H1 (cell line): ENCODE data around the gene GREM2. TPM values are rescaled to one million over a fixed set of nuclear protein-coding genes. Genes with fewer than 3 reads are reported as not detected.

ENCODE experiments used
- CTCF ChIA-PET: fragments of 300-600 bp; sonication (Branson Sonifier 250); formaldehyde crosslinking; loops from one replicate; lab custom pipeline; 2021; ENCODE audit not compliant: partially characterized antibody; lab: Charles Lee
- POLR2A ChIA-PET: fragments of 300-600 bp; sonication (Branson Sonifier 250); formaldehyde crosslinking; loops from one replicate; lab custom pipeline; 2021; ENCODE audit warnings: inconsistent platforms; ENCODE audit not compliant: partially characterized antibody; lab: Charles Lee
- DNase-seq, 2 experiments: peaks; one replicate each; pipeline versions ENCODE4 v3.0.0 to v3.0.0-alpha.2; 2010 to 2022; ENCODE audit warnings: low spot score in 2 of 2, low read depth in 1 of 2, mixed read lengths in 1 of 2
- FAIRE-seq: peaks from 2 replicates; lab custom pipeline; 2011; peaks lifted over from hg19 to GRCh38; lab: Jason Lieb, UNC
- H2AFZ ChIP-seq: 2 replicates; pipeline ENCODE4 v1.8.1; 2012; ENCODE audit warnings: low read length, inconsistent platforms
- H2AK5ac ChIP-seq: 2 replicates; pipeline ENCODE4 v1.6.1; 2013; ENCODE audit warnings: low read depth, low read length
- H2BK120ac ChIP-seq: replicated peaks from 2 replicates; pipeline ENCODE3; 2013; ENCODE audit warnings: low read depth, low read length, inconsistent platforms
- H2BK12ac ChIP-seq: 2 replicates; pipeline ENCODE4 v1.6.1; 2013; ENCODE audit warnings: low read depth, low read length
- H2BK15ac ChIP-seq: 2 replicates; pipeline ENCODE4 v1.6.1; 2013; ENCODE audit warnings: low read length
- H2BK20ac ChIP-seq: 2 replicates; pipeline ENCODE4 v1.6.1; 2013; ENCODE audit warnings: low read length
- H2BK5ac ChIP-seq: 2 replicates; pipeline ENCODE4 v1.6.1; 2013; ENCODE audit warnings: low read depth, low read length
- H3K14ac ChIP-seq: 2 replicates; pipeline ENCODE4 v1.6.1; 2013; ENCODE audit warnings: inconsistent platforms; ENCODE audit not compliant: insufficient read length
- H3K18ac ChIP-seq: 2 replicates; pipeline ENCODE4 v1.6.1; 2013; ENCODE audit warnings: low read length; ENCODE audit errors: extremely low read depth
- H3K23ac ChIP-seq: 2 replicates; pipeline ENCODE4 v1.6.1; 2013; ENCODE audit warnings: inconsistent platforms; ENCODE audit not compliant: insufficient read length
- H3K23me2 ChIP-seq: 2 replicates; pipeline ENCODE4 v1.6.1; 2013; ENCODE audit warnings: low read depth, low read length
- H3K27ac ChIP-seq: 2 replicates; pipeline ENCODE4 v1.6.1; 2011; ENCODE audit warnings: low read depth, low read length, inconsistent platforms
- H3K27me3 ChIP-seq, 4 experiments: replicated peaks in 1 of 4; 1 replicate in 1 of 4; 2 replicates in 3 of 4; pipeline versions ENCODE4 v1.6.1 to v1.8.1; 2011 to 2013; ENCODE audit warnings: low read length in 3 of 4, mild to moderate bottlenecking in 3 of 4, inconsistent platforms in 2 of 4, mixed read lengths in 2 of 4, moderate library complexity in 1 of 4; ENCODE audit not compliant: control insufficient read depth in 3 of 4, insufficient read depth in 3 of 4; ENCODE audit errors: extremely low read depth in 1 of 4
- H3K36me3 ChIP-seq, 4 experiments: 2 replicates each; pipeline versions ENCODE4 v1.6.1 to v1.8.1; 2011 to 2013; ENCODE audit warnings: mild to moderate bottlenecking in 4 of 4, low read length in 3 of 4, moderate library complexity in 2 of 4, control low read depth in 1 of 4, inconsistent platforms in 1 of 4; ENCODE audit not compliant: insufficient read depth in 4 of 4, control insufficient read depth in 2 of 4
- H3K4ac ChIP-seq: replicated peaks from 2 replicates; pipeline ENCODE3; 2013; ENCODE audit warnings: low read length, low read depth, mixed read lengths, inconsistent platforms; ENCODE audit not compliant: insufficient read length
- H3K4me1 ChIP-seq, 4 experiments: replicated peaks in 1 of 4; 1 replicate in 1 of 4; 2 replicates in 3 of 4; pipeline versions ENCODE4 v1.6.1 to v1.8.1; 2011 to 2013; ENCODE audit warnings: low read length in 3 of 4, inconsistent platforms in 2 of 4, mixed read lengths in 1 of 4; ENCODE audit not compliant: insufficient read depth in 4 of 4, control insufficient read depth in 3 of 4
- H3K4me2 ChIP-seq, 2 experiments: 2 replicates each; pipeline versions ENCODE4 v1.6.1 to v1.8.1; 2011 to 2013; ENCODE audit warnings: low read depth in 2 of 2, low read length in 2 of 2, control low read depth in 1 of 2, inconsistent platforms in 1 of 2, mild to moderate bottlenecking in 1 of 2; ENCODE audit not compliant: insufficient read depth in 1 of 2
- H3K4me3 ChIP-seq, 4 experiments: fragments of 200-600, 300-600 bp in 1 of 4; sonication (generic), shearing (Covaris generic), sonication (Bioruptor Twin) in 1 of 4; 2 replicates each; pipeline versions ENCODE4 v1.5.1 to v1.8.1; 2011 to 2016; ENCODE audit warnings: low read length in 4 of 4, low read depth in 3 of 4, control low read depth in 2 of 4, inconsistent platforms in 2 of 4, mild to moderate bottlenecking in 2 of 4, mixed read lengths in 1 of 4, moderate library complexity in 1 of 4; ENCODE audit not compliant: insufficient read depth in 2 of 4; ENCODE audit errors: extremely low read depth in 1 of 4
- H3K56ac ChIP-seq: replicated peaks from 2 replicates; pipeline ENCODE3; 2013; ENCODE audit warnings: low read depth, mild to moderate bottlenecking, mixed read lengths, low read length, inconsistent platforms; ENCODE audit not compliant: insufficient read length
- H3K79me1 ChIP-seq: 2 replicates; pipeline ENCODE4 v1.6.1; 2013; ENCODE audit warnings: low read depth, low read length, control low read depth
- H3K79me2 ChIP-seq, 2 experiments: 2 replicates each; pipeline versions ENCODE4 v1.6.1 to v1.8.1; 2012 to 2013; ENCODE audit warnings: low read length in 2 of 2, mild to moderate bottlenecking in 2 of 2, inconsistent platforms in 1 of 2; ENCODE audit not compliant: insufficient read depth in 2 of 2, control insufficient read depth in 1 of 2
- H3K9ac ChIP-seq, 4 experiments: replicated peaks in 1 of 4; 1 replicate in 1 of 4; 2 replicates in 3 of 4; pipeline versions ENCODE4 v1.6.1 to v1.8.1; 2011 to 2013; ENCODE audit warnings: low read depth in 3 of 4, low read length in 3 of 4, control low read depth in 2 of 4, mild to moderate bottlenecking in 2 of 4, moderate library complexity in 2 of 4, inconsistent platforms in 1 of 4; ENCODE audit errors: extremely low read depth in 1 of 4
- H3K9me3 ChIP-seq, 2 experiments: 2 replicates each; pipeline versions ENCODE4 v1.6.1 to v1.8.1; 2012 to 2013; ENCODE audit warnings: mild to moderate bottlenecking in 2 of 2, moderate library complexity in 2 of 2, control low read depth in 1 of 2, inconsistent platforms in 1 of 2, low read depth in 1 of 2, low read length in 1 of 2, mixed read lengths in 1 of 2; ENCODE audit not compliant: insufficient read depth in 2 of 2
- H4K20me1 ChIP-seq, 2 experiments: replicated peaks in 1 of 2; 2 replicates each; pipeline versions ENCODE3 to v1.8.1; 2011 to 2013; ENCODE audit warnings: inconsistent platforms in 2 of 2, low read length in 2 of 2, mild to moderate bottlenecking in 1 of 2; ENCODE audit not compliant: insufficient read depth in 2 of 2, control insufficient read depth in 1 of 2
- H4K5ac ChIP-seq: 2 replicates; pipeline ENCODE4 v1.6.1; 2013; ENCODE audit warnings: low read length, low read depth, mixed read lengths, inconsistent platforms; ENCODE audit not compliant: insufficient read length
- H4K8ac ChIP-seq: 2 replicates; pipeline ENCODE4 v1.8.0; 2013; ENCODE audit warnings: mild to moderate bottlenecking, moderate library complexity, low read length, inconsistent platforms; ENCODE audit not compliant: insufficient read depth; ENCODE audit errors: extremely low read depth
- H4K91ac ChIP-seq: replicated peaks from 2 replicates; pipeline ENCODE3; 2013; ENCODE audit warnings: low read length, mixed read lengths, inconsistent platforms; ENCODE audit not compliant: insufficient read length
- CBX5 ChIP-seq: fragments of 300-800, 300-1000 bp; sonication (generic); IDR thresholded peaks from 2 replicates; pipeline ENCODE4 v1.7.1; 2016; ENCODE audit warnings: antibody characterized with exemption, low read length, low read depth
- KDM5A ChIP-seq: fragments of 200-600 bp; IDR thresholded peaks from 2 replicates; pipeline ENCODE4 v1.7.1; 2012; ENCODE audit warnings: mild to moderate bottlenecking, low read length, inconsistent platforms, mixed read lengths
- POU5F1 ChIP-seq: IDR thresholded peaks from 2 replicates; pipeline ENCODE4 v1.6.1; 2011; ENCODE audit warnings: low read depth, mild to moderate bottlenecking, low read length, moderate library complexity
- RFX5 ChIP-seq: IDR thresholded peaks from 2 replicates; pipeline ENCODE4 v1.6.1; 2011; ENCODE audit warnings: low read depth, low read length, improper control_type of control experiment, borderline replicate concordance
- SRF ChIP-seq: IDR thresholded peaks from 2 replicates; pipeline ENCODE4 v1.6.1; 2011; ENCODE audit warnings: mild to moderate bottlenecking, low read depth, low read length, moderate library complexity
- ZNF274 ChIP-seq: IDR thresholded peaks from 2 replicates; pipeline ENCODE4 v1.7.0; 2012; ENCODE audit warnings: low read length, borderline replicate concordance; ENCODE audit errors: extremely low read depth
- WGBS, 2 experiments: shearing (Covaris generic) in 1 of 2; methylation state at CpG; one replicate each; pipeline versions ENCODE4 v1.1.6 to v1.1.7; 2013 to 2015; ENCODE audit warnings: low lambda C conversion rate in 2 of 2, mixed read lengths in 2 of 2, inconsistent platforms in 1 of 2, low coverage in 1 of 2, missing lambda C conversion rate in 1 of 2; ENCODE audit not compliant: insufficient replicate concordance in 2 of 2, insufficient coverage in 1 of 2, insufficient read length in 1 of 2; ENCODE audit errors: extremely low coverage in 1 of 2, missing lambda C conversion rate in 1 of 2; 5-methylcytosine and 5-hydroxymethylcytosine counted together
- polyA plus RNA-seq, 7 experiments: library from polyadenylated mRNA; depleted of rRNA in 3 of 7; stranded (reverse) in 5 of 7; unstranded in 2 of 7; fragments of >200 nt in 5 of 7; fragments of 200-250 nt in 2 of 7; gene quantifications; 1 replicate in 5 of 7; 2 replicates in 1 of 7; 4 replicates in 1 of 7; pipeline versions ENCODE4 v1.2.1 to v1.2.3, GENCODE V29; 2011 to 2013; ENCODE audit warnings: missing spikeins in 2 of 7, mixed read lengths in 2 of 7
- total RNA-seq: library from RNA; stranded (reverse); fragmentation: NEBNext Ultra II Directional; extraction: Animal tissue kit (Norgen Biotek cat#: 25700); gene quantifications from 2 replicates; pipeline ENCODE4 v1.2.1, GENCODE V29; 2021

Gene GREM2
- total and polyA plus RNA-seq, 2 of the 8 experiments (the other 6 are each of a cell fraction or from before 2014, with no cell fraction given), result 0.05 TPM; not detected in 1

GRCh38 chr1:240618946-240619345 is 7.0 kb upstream of the GREM2 start:
- Histone ChIP-seq H3K56ac (no peak overlapping the region), H3K79me2 (no peaks in the 10 kb centered on the region), H3K9me3 (no peaks in the 10 kb centered on the region), H3K27me3 (no peaks in the 10 kb centered on the region), H2BK15ac (no peak overlapping the region), H3K23me2 (no peaks in the 10 kb centered on the region), H2AFZ (no peak overlapping the region), H2BK5ac (no peak overlapping the region), H3K14ac (no peak overlapping the region), H3K4me1 (peaks cover 0 to 3% (median 1%) of the 10 kb centered on the region in 4 experiments; a peak in 2 of 7 replicates), H3K9ac (no peak overlapping the region), H3K18ac (no peak overlapping the region), H4K5ac (no peak overlapping the region), H4K20me1 (no peaks in the 10 kb centered on the region), H3K36me3 (no peaks in the 10 kb centered on the region), H2AK5ac (no peak overlapping the region), H2BK12ac (no peak overlapping the region), H4K8ac (no peak overlapping the region), H3K4me2 (no peak overlapping the region), H2BK20ac (no peak overlapping the region), H3K4ac (no peak overlapping the region), H3K79me1 (no peaks in the 10 kb centered on the region), H4K91ac (no peak overlapping the region), H3K4me3 (no peak overlapping the region), H2BK120ac (no peak overlapping the region), H3K27ac (no peak overlapping the region), H3K23ac (no peak overlapping the region)
- FAIRE-seq (no peak), DNase-seq (no peak)
- WGBS, 2 experiments, result 97% methylated on average over 4 of the region's 4 CpGs; no CpG with 5 or more reads in 1 of the 2 experiments
- ChIA-PET CTCF (interaction anchor here (1.1 to 1.9 kb wide), 4 partner anchors 10 to 73 kb away, joined by 3 to 6 read pairs (median 4); no protein-coding TSS in a partner anchor), POLR2A (no interaction called here)
- TF ChIP-seq RFX5 (no peak), ZNF274 (no peak), CBX5 (no peak), POU5F1 (no peak), KDM5A (no peak), SRF (no peak)
